Sigmoid colon (tissue), 7 donors: ENCODE measurements around the gene ALDOB. TPM values are rescaled to one million over a fixed set of nuclear protein-coding genes. Genes with fewer than 3 reads are reported as not detected.

Experiments
- DNase-seq: peaks from one replicate; pipeline ENCODE4 v3.0.0-alpha.2; 2019
- H3K27ac ChIP-seq, 4 donors: fragments of 200-600 bp; sonication (generic); one replicate each; pipeline ENCODE4 v1.5.1; 2016 to 2019; ENCODE audit warnings: mild to moderate bottlenecking in 1 of 4
- H3K27me3 ChIP-seq, 3 donors: fragments of 200-600 bp; sonication (generic); one replicate each; pipeline ENCODE4 v1.5.1; 2019; ENCODE audit warnings: mild to moderate bottlenecking in 1 of 3
- H3K36me3 ChIP-seq, 4 donors: fragments of 200-600 bp; sonication (generic); one replicate each; pipeline ENCODE4 v1.5.1; 2016 to 2019
- H3K4me1 ChIP-seq, 4 donors: fragments of 200-600 bp; sonication (generic); one replicate each; pipeline ENCODE4 v1.5.1; 2017 to 2019
- H3K4me3 ChIP-seq, 4 donors: fragments of 200-600 bp; sonication (generic); one replicate each; pipeline ENCODE4 v1.5.1; 2017 to 2019; ENCODE audit warnings: mild to moderate bottlenecking in 2 of 4, moderate library complexity in 1 of 4
- H3K9me3 ChIP-seq, 4 donors: fragments of 200-600 bp in 3 of 4; sonication (generic) in 3 of 4; one replicate each; pipeline versions ENCODE4 v1.5.1 to v1.6.1; 2013 to 2019
- CTCF ChIP-seq, 4 experiments: fragments of 450-650 bp in 3 of 4; fragments of 200-600 bp in 1 of 4; IDR thresholded peaks; one replicate each; pipeline ENCODE4 v1.5.1; 2016 to 2019; ENCODE audit warnings: antibody characterized with exemption in 4 of 4, mild to moderate bottlenecking in 3 of 4, moderate library complexity in 2 of 4
- EP300 ChIP-seq, 4 donors: sonication (generic); formaldehyde crosslinking; IDR thresholded peaks; one replicate each; pipeline ENCODE4 v1.6.1; 2017; ENCODE audit warnings: antibody characterized with exemption in 4 of 4
- POLR2A ChIP-seq, 2 donors: fragments of 450-650 bp; IDR thresholded peaks; one replicate each; pipeline ENCODE4 v1.6.1; 2016; ENCODE audit warnings: antibody characterized with exemption in 2 of 2, mild to moderate bottlenecking in 2 of 2, moderate library complexity in 2 of 2
- POLR2AphosphoS5 ChIP-seq, 4 donors: sonication (generic); formaldehyde crosslinking; IDR thresholded peaks; one replicate each; pipeline ENCODE4 v1.6.1; 2017; ENCODE audit warnings: antibody characterized with exemption in 4 of 4
- WGBS, 2 donors: extraction: QIAGEN DNeasy Blood & Tissue Kit; methylation state at CpG; one replicate each; pipeline ENCODE4 v1.1.7; 2013; 5-methylcytosine and 5-hydroxymethylcytosine counted together
- intact Hi-C: fragments of 100-400 bp; cut with DNase I; formaldehyde crosslinking; loops from one replicate; pipeline ENCODE4 v1.15.1; 2023
- polyA plus RNA-seq, 3 donors: library from polyadenylated mRNA; stranded (reverse); fragments of 200-250 nt; gene quantifications; one replicate each; pipeline ENCODE4 v1.2.3, GENCODE V29; 2013
- total RNA-seq, 4 donors: library from RNA; depleted of rRNA; stranded (reverse); fragments of >200 nt; gene quantifications; one replicate each; pipeline ENCODE4 v1.1.0, GENCODE V29; 2016
- donor health status: healthy with polysubstance abuse.
- donor health status: Bipolar disorder and iron deficiency.
- donor health status: healthy.

The ALDOB gene
- total RNA-seq (under 1 TPM in 2 of 4 donors, not detected in 2; 0.82 to 0.83 TPM), polyA plus RNA-seq (10 to 100 TPM in 1 of 3 donors, 1 to 10 TPM in 2; 1.1 to 40.5 (median 9.6) TPM)

- intact Hi-C loops: no loop called here
- Histone ChIP-seq H3K27me3 (no peaks in the 10 kb centered on the region), H3K36me3 (no peaks in the 10 kb centered on the region), H3K4me1 (peaks cover 0 to 13% (median 2%) of the 10 kb centered on the region in 4 donors), H3K9me3 (no peaks in the 10 kb centered on the region), H3K4me3 (no peak within 1 kb of the TSS), H3K27ac (no peak within 1 kb of the TSS)
- WGBS, 2 donors: 48 to 68% methylated on average over 2 of the region's 2 CpGs
- TF ChIP-seq POLR2AphosphoS5 (IDR thresholded peaks at IDR 0.05): no peak
- TF ChIP-seq EP300 (IDR thresholded peaks at IDR 0.05): no peak
- no peak for TF ChIP-seq CTCF (IDR thresholded peaks at IDR 0.05)
- no peak for TF ChIP-seq POLR2A (IDR thresholded peaks at IDR 0.05)
- no peak for DNase-seq
Observed at GRCh38 chr9:101435601-101436079, at the start of gene ALDOB. Gene ALDOB (minus strand): TSS chr9:101435774. CDS start chr9:101430887, 4,887 bp downstream.

GRCh38 chr9:101484046-101484445, 48.5 kb upstream of the ALDOB start:
- H3K4me1 ChIP-seq: peaks cover 0 to 26% (median 7%) of the 10 kb centered on the region in 4 donors
- TF ChIP-seq POLR2A (IDR thresholded peaks at IDR 0.05): no peak
- no peak for TF ChIP-seq CTCF (IDR thresholded peaks at IDR 0.05)
- no peak for TF ChIP-seq POLR2AphosphoS5 (IDR thresholded peaks at IDR 0.05)
- no peak for TF ChIP-seq EP300 (IDR thresholded peaks at IDR 0.05)

DNA sequence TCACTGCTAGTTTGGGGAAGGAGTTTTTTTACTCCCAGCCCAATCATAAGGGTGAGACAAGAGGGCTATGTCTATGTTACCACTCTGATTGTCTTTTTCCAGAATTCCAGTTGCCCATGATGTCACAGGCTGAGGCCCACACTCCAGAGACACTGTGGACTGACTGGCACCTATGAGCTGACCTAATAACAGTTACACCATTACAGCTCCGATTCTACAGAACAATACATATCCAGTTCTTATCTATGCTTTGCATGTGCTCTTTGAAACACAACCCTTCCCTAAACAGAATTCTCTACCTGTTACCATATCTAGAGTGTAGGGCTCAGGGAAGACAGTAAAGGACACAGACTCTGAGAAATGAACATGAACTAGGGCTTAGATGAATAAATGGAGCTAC, 45.7 kb upstream of the ALDOB start:
- H3K36me3 ChIP-seq: peaks cover 0 to 5% (median 1%) of the 10 kb centered on the region in 4 donors
- no peak overlapping the region for H3K27ac ChIP-seq
- 18 to 56% methylated on average over 1 of the region's 1 CpG for WGBS, 2 donors
- no peak for TF ChIP-seq CTCF (IDR thresholded peaks at IDR 0.05)
- TF ChIP-seq EP300 (IDR thresholded peaks at IDR 0.05): no peak
- no peak for TF ChIP-seq POLR2A (IDR thresholded peaks at IDR 0.05)
- TF ChIP-seq POLR2AphosphoS5 (IDR thresholded peaks at IDR 0.05): no peak
- H3K9me3 ChIP-seq: no peaks in the 10 kb centered on the region
- no peak overlapping the region for H3K4me3 ChIP-seq
- peaks cover 0 to 2% (median under 1%) of the 10 kb centered on the region in 3 donors for H3K27me3 ChIP-seq
- intact Hi-C loops: no loop called here
- peaks cover 0 to 26% (median 13%) of the 10 kb centered on the region in 4 donors for H3K4me1 ChIP-seq
- DNase-seq: no peak

More at GRCh38 chr9:101484046-101484445, 48.5 kb upstream of the ALDOB start:
- H3K36me3 ChIP-seq: no peaks in the 10 kb centered on the region
- 48 to 77% methylated on average over 1 of the region's 1 CpG for WGBS, 2 donors
- no peaks in the 10 kb centered on the region for H3K9me3 ChIP-seq
- peaks cover 0 to 7% (median 5%) of the 10 kb centered on the region in 3 donors for H3K27me3 ChIP-seq
- no peak overlapping the region for H3K4me3 ChIP-seq
- DNase-seq: no peak
- intact Hi-C loops: no loop called here
- H3K27ac ChIP-seq: no peak overlapping the region

GRCh38 chr9:101480386-101480785, 44.8 kb upstream of the ALDOB start:
- no peak overlapping the region for H3K27ac ChIP-seq

More at GRCh38 chr9:101480386-101480785, 44.8 kb upstream of the ALDOB start:
- H3K9me3 ChIP-seq: no peaks in the 10 kb centered on the region
- DNase-seq: no peak
- TF ChIP-seq POLR2AphosphoS5 (IDR thresholded peaks at IDR 0.05): no peak
- no peak for TF ChIP-seq POLR2A (IDR thresholded peaks at IDR 0.05)
- TF ChIP-seq CTCF (IDR thresholded peaks at IDR 0.05): no peak
- TF ChIP-seq EP300 (IDR thresholded peaks at IDR 0.05): no peak
- no peak overlapping the region for H3K4me3 ChIP-seq
- H3K36me3 ChIP-seq: peaks cover 0 to 14% (median 2%) of the 10 kb centered on the region in 4 donors
- H3K4me1 ChIP-seq: peaks cover 0 to 21% (median 12%) of the 10 kb centered on the region in 4 donors
- no peaks in the 10 kb centered on the region for H3K27me3 ChIP-seq
- intact Hi-C loops: no loop called here
